C4-2B (cell line): ENCODE results near the gene EBPL.

ENCODE experiments used
- ZFX ChIP-seq: fragments of 450-650 bp; IDR thresholded peaks from 2 replicates; pipeline ENCODE4 v1.6.1; 2017
- TF ChIP-seq, protein P1 (sequence below): fragments of 450-650 bp; conservative IDR thresholded peaks from 2 replicates; pipeline ENCODE4 v1.5.1; 2017; ENCODE audit warnings: mild to moderate bottlenecking

DNA sequence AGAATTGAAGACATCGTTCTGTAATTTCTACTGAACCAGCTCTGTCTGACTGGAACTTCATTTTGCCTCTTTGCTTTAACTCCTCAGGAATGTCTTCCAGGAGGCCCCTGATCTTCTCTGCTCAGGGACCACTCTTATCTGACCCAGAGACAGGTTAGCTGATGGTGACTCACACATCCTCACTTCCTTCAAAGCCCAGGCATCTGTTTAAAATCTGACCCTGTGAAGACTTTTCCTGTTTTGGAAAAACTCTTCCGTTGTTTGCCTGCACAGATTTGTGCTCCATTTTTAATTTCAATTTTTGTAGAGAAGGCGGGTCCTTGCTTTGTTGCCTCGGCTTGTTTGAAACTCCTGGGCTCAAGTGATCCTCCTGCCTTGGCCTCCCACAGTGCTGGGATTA, 61.3 kb downstream of the EBPL start:
- TF ChIP-seq ZFX, result no peak
- TF ChIP-seq, protein P1, sequence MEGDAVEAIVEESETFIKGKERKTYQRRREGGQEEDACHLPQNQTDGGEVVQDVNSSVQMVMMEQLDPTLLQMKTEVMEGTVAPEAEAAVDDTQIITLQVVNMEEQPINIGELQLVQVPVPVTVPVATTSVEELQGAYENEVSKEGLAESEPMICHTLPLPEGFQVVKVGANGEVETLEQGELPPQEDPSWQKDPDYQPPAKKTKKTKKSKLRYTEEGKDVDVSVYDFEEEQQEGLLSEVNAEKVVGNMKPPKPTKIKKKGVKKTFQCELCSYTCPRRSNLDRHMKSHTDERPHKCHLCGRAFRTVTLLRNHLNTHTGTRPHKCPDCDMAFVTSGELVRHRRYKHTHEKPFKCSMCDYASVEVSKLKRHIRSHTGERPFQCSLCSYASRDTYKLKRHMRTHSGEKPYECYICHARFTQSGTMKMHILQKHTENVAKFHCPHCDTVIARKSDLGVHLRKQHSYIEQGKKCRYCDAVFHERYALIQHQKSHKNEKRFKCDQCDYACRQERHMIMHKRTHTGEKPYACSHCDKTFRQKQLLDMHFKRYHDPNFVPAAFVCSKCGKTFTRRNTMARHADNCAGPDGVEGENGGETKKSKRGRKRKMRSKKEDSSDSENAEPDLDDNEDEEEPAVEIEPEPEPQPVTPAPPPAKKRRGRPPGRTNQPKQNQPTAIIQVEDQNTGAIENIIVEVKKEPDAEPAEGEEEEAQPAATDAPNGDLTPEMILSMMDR, result no peak
